Fibroblast of pulmonary artery (primary cell): ENCODE measurements around the gene ARHGAP10.

ENCODE experiments used
- DNase-seq: peaks from one replicate; pipeline ENCODE4 v3.0.0-alpha.2; 2010; ENCODE audit warnings: low read depth
- H3K4me3 ChIP-seq: replicated peaks from 2 replicates; pipeline ENCODE4 v1.5.1; 2011; ENCODE audit warnings: low read depth, mild to moderate bottlenecking, control low read depth, low read length, moderate library complexity
- CTCF ChIP-seq: IDR thresholded peaks from 2 replicates; pipeline ENCODE4 v1.5.1; 2011; ENCODE audit warnings: mild to moderate bottlenecking, control low read depth, low read length, inconsistent platforms; ENCODE audit errors: missing control alignments

ARHGAP10 gene

GRCh38 chr4:147833741-147834140 lies 101.9 kb downstream of the ARHGAP10 start:
- TF ChIP-seq CTCF = no peak

GRCh38 chr4:147834480-147834879 lies 102.6 kb downstream of the ARHGAP10 start:
- H3K4me3 ChIP-seq = no peak overlapping the region
- no peak for TF ChIP-seq CTCF
- DNase-seq = no peak

More at GRCh38 chr4:147833741-147834140, 101.9 kb downstream of the ARHGAP10 start:
- no peak for DNase-seq
- H3K4me3 ChIP-seq = no peak overlapping the region

GRCh38 chr4:147836807-147837206 lies 104.9 kb downstream of the ARHGAP10 start:
- no peak for DNase-seq
- H3K4me3 ChIP-seq = no peak overlapping the region
- TF ChIP-seq CTCF = no peak

- H3K4me3 ChIP-seq = no peak overlapping the region
- no peak for DNase-seq
- TF ChIP-seq CTCF = no peak
These were observed 105.5 kb downstream of the ARHGAP10 start for GRCh38 chr4:147837435-147837834.

- no peak for TF ChIP-seq CTCF
- no peak overlapping the region for H3K4me3 ChIP-seq
- no peak for DNase-seq
These were observed 106.0 kb downstream of the ARHGAP10 start for GRCh38 chr4:147837854-147838253.

- no peak for DNase-seq
- H3K4me3 ChIP-seq = no peak overlapping the region
These were observed 107.3 kb downstream of the ARHGAP10 start for GRCh38 chr4:147839200-147839599.

More at GRCh38 chr4:147839200-147839599, 107.3 kb downstream of the ARHGAP10 start:
- TF ChIP-seq CTCF = no peak
